HCT116 (cell line): Measurements from ENCODE around the gene MANSC4.

Source experiments
- CTCF ChIP-seq, 3 experiments: fragments of 200-600 bp in 1 of 3; sonication (generic) in 1 of 3; IDR thresholded peaks in 2 of 3; conservative IDR thresholded peaks in 1 of 3; 2 replicates each; pipeline ENCODE4 v1.5.1; 2012 to 2017; ENCODE audit warnings: low read depth in 2 of 3, low read length in 2 of 3, antibody characterized with exemption in 1 of 3, borderline replicate concordance in 1 of 3, control low read depth in 1 of 3, mild to moderate bottlenecking in 1 of 3, mixed read lengths in 1 of 3, mixed run types in 1 of 3, moderate library complexity in 1 of 3; ENCODE audit not compliant: insufficient read depth in 1 of 3
- EZH2phosphoT487 ChIP-seq: fragments of 200-600 bp; IDR thresholded peaks from 2 replicates; pipeline ENCODE4 v1.6.1; 2018; ENCODE audit warnings: antibody characterized with exemption, borderline replicate concordance
- FOSL1 ChIP-seq: IDR thresholded peaks from 2 replicates; pipeline ENCODE4 v1.6.1; 2012; ENCODE audit warnings: low read depth
- JUND ChIP-seq: IDR thresholded peaks from 2 replicates; pipeline ENCODE4 v1.6.1; 2012
- POLR2A ChIP-seq: IDR thresholded peaks from 2 replicates; pipeline ENCODE4 v1.7.0; 2011; ENCODE audit warnings: borderline replicate concordance; ENCODE audit not compliant: insufficient read depth, insufficient read length; ENCODE audit errors: extremely low read depth
- POLR2AphosphoS5 ChIP-seq: IDR thresholded peaks from 2 replicates; pipeline ENCODE4 v1.6.1; 2011; ENCODE audit warnings: mild to moderate bottlenecking, low read depth, low read length, moderate library complexity
- REST ChIP-seq: IDR thresholded peaks from 2 replicates; pipeline ENCODE4 v1.6.1; 2012; ENCODE audit warnings: low read depth
- ZBTB33 ChIP-seq: IDR thresholded peaks from 2 replicates; pipeline ENCODE4 v1.6.1; 2011; ENCODE audit warnings: mild to moderate bottlenecking, low read length, moderate library complexity; ENCODE audit not compliant: insufficient replicate concordance; ENCODE audit errors: extremely low read depth

GRCh38 chr12:27810756-27811155 is 30.7 kb upstream of the MANSC4 start:
- TF ChIP-seq CTCF (IDR thresholded peaks at IDR 0.05 in 2 of 3, conservative IDR thresholded peaks at IDR 0.05 in 1 of 3; ENCODE audit: borderline replicate concordance in 1 of 3, insufficient read depth in 1 of 3, low read depth in 2 of 3, low read length in 2 of 3) (no peak), POLR2AphosphoS5 (no peak), POLR2A (no peak), REST (no peak), FOSL1 (no peak), EZH2phosphoT487 (no peak), ZBTB33 (no peak), JUND (no peak)
